ENCODE results near the gene NCK1.

DNA sequence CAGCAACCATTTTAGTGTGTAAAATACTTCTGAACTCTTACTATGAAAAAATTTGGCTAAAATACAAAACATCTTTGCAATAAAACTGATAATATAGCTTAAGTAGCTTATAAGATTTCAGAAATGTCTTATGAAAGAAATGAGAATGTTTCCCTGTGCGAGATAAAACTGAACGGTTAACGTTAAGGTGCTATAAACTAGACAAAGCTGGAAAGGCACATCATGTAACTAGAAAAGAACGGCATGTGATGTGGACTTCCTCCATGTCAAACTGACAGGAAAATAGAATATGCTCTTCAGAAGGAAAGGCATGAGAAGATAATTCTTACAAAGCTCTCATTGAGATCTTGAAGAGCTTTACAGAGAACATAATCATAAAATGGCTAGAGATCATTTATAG is 36.5 kb downstream of the NCK1 start:
- no peak for TF ChIP-seq MTF1 (CRISPR knock-in tag; IDR thresholded peaks at IDR 0.05; ENCODE audit: borderline replicate concordance)
- no peak for TF ChIP-seq RCOR1 (IDR thresholded peaks at IDR 0.05; ENCODE audit: borderline replicate concordance in 1 of 2, low read depth in 2 of 2, low read length in 2 of 2)
- no peak for TF ChIP-seq CTCF (IDR thresholded peaks at IDR 0.05 in 2 of 3, conservative IDR thresholded peaks at IDR 0.05 in 1 of 3; ENCODE audit: insufficient read depth in 2 of 3, low read depth in 1 of 3, low read length in 3 of 3)
- TF ChIP-seq ZNF764 (CRISPR knock-in tag; IDR thresholded peaks at IDR 0.05; ENCODE audit: low read depth) = no peak
- TF ChIP-seq, protein P1, sequence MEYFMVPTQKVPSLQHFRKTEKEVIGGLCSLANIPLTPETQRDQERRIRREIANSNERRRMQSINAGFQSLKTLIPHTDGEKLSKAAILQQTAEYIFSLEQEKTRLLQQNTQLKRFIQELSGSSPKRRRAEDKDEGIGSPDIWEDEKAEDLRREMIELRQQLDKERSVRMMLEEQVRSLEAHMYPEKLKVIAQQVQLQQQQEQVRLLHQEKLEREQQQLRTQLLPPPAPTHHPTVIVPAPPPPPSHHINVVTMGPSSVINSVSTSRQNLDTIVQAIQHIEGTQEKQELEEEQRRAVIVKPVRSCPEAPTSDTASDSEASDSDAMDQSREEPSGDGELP (CRISPR knock-in tag; IDR thresholded peaks at IDR 0.05; ENCODE audit: borderline replicate concordance) = no peak
- no peak for TF ChIP-seq POLR2AphosphoS5 (IDR thresholded peaks at IDR 0.05; ENCODE audit: control insufficient read depth, insufficient read depth, low read depth, low read length)
- TF ChIP-seq ETV6 (IDR thresholded peaks at IDR 0.05; ENCODE audit: borderline replicate concordance in 1 of 2, low read depth in 2 of 2, low read length in 1 of 2) = no peak
- no peak for TF ChIP-seq ETV6 (CRISPR knock-in tag; IDR thresholded peaks at IDR 0.05; ENCODE audit: borderline replicate concordance)
- no peak for TF ChIP-seq MAFK (IDR thresholded peaks at IDR 0.05; ENCODE audit: low read length)
